OCI-LY3 (cell line): ENCODE results near the gene TPCN1.

Experiments used
- H2AFZ ChIP-seq: fragments of 200-600, 300-600 bp; shearing (Covaris generic); 2 replicates; pipeline ENCODE4 v1.6.0; 2014; ENCODE audit warnings: antibody characterized with exemption, low read depth, low read length
- H3K27ac ChIP-seq: fragments of 200-600, 300-600 bp; sonication (generic); 2 replicates; pipeline ENCODE4 v1.5.1; 2014; ENCODE audit warnings: mild to moderate bottlenecking, low read length, moderate library complexity, mixed read lengths
- H3K27me3 ChIP-seq: fragments of 200-600, 300-600 bp; sonication (generic); 2 replicates; pipeline ENCODE4 v1.6.1; 2014; ENCODE audit warnings: low read depth, low read length, mixed read lengths
- H3K36me3 ChIP-seq: fragments of 200-600, 300-600 bp; sonication (generic); replicated peaks from 2 replicates; pipeline ENCODE3; 2014; ENCODE audit warnings: low read depth, low read length, mixed read lengths
- H3K4me1 ChIP-seq: fragments of 300-600, 200-600 bp; sonication (generic); 2 replicates; pipeline ENCODE4 v1.6.1; 2014; ENCODE audit warnings: low read length, mixed read lengths
- H3K4me2 ChIP-seq: fragments of 200-600, 300-600 bp; sonication (generic); 2 replicates; pipeline ENCODE4 v1.6.1; 2014; ENCODE audit warnings: low read length, mixed read lengths
- H3K4me3 ChIP-seq: fragments of 300-600, 200-600 bp; sonication (generic); 2 replicates; pipeline ENCODE4 v1.5.1; 2014; ENCODE audit warnings: antibody characterized with exemption, mild to moderate bottlenecking, low read length, moderate library complexity
- H3K79me2 ChIP-seq: fragments of 300-600, 200-600 bp; shearing (Covaris generic); 2 replicates; pipeline ENCODE4 v1.6.1; 2014; ENCODE audit warnings: mild to moderate bottlenecking, low read length, mixed read lengths
- H3K9ac ChIP-seq: fragments of 300-600, 200-600 bp; shearing (Covaris generic); 2 replicates; pipeline ENCODE4 v1.6.0; 2014; ENCODE audit warnings: mild to moderate bottlenecking, low read length, moderate library complexity
- H3K9me3 ChIP-seq: fragments of 200-600, 300-600 bp; shearing (Covaris generic); 2 replicates; pipeline ENCODE4 v1.6.1; 2014; ENCODE audit warnings: low read length, mixed read lengths; ENCODE audit not compliant: insufficient read depth
- H4K20me1 ChIP-seq: fragments of 200-600, 300-600 bp; sonication (generic); 2 replicates; pipeline ENCODE4 v1.6.1; 2016; ENCODE audit warnings: low read length, mixed read lengths; ENCODE audit not compliant: insufficient read depth
- CTCF ChIP-seq: fragments of 200-600, 300-600 bp; sonication (generic); IDR thresholded peaks from 2 replicates; pipeline ENCODE4 v1.5.1; 2014; ENCODE audit warnings: antibody characterized with exemption, low read length, low read depth
- EZH2phosphoT487 ChIP-seq: fragments of 200-600 bp; shearing (Covaris generic); IDR thresholded peaks from 2 replicates; pipeline ENCODE4 v1.6.1; 2018; ENCODE audit warnings: antibody characterized with exemption, mixed run types, low read depth

TPCN1 gene

GRCh38 chr12:113252494-113252893, 31.2 kb downstream of the TPCN1 start:
- Histone ChIP-seq H3K36me3 (peaks cover 28% of the 10 kb centered on the region), H3K79me2 (no peaks in the 10 kb centered on the region), H4K20me1 (peaks cover 9% of the 10 kb centered on the region; the same call in 1 of the 2 replicates), H3K27ac (no peak overlapping the region), H3K27me3 (no peaks in the 10 kb centered on the region), H3K4me1 (no peaks in the 10 kb centered on the region), H3K4me2 (no peak overlapping the region), H3K4me3 (no peak overlapping the region), H3K9ac (no peak overlapping the region), H3K9me3 (no peaks in the 10 kb centered on the region), H2AFZ (no peak overlapping the region)
- TF ChIP-seq EZH2phosphoT487 (no peak), CTCF (no peak)

- H3K9ac ChIP-seq = no peak overlapping the region
- no peaks in the 10 kb centered on the region for H3K4me1 ChIP-seq
- no peak overlapping the region for H2AFZ ChIP-seq
- no peaks in the 10 kb centered on the region for H3K9me3 ChIP-seq
- TF ChIP-seq EZH2phosphoT487 (no peak), CTCF (no peak)
- peaks cover 28% of the 10 kb centered on the region for H3K36me3 ChIP-seq
- no peak overlapping the region for H3K4me2 ChIP-seq
- no peak overlapping the region for H3K27ac ChIP-seq
- peaks cover 9% of the 10 kb centered on the region; the same call in 1 of the 2 replicates for H4K20me1 ChIP-seq
- H3K4me3 ChIP-seq = no peak overlapping the region
- no peaks in the 10 kb centered on the region for H3K79me2 ChIP-seq
- H3K27me3 ChIP-seq = no peaks in the 10 kb centered on the region
These were observed 32.4 kb downstream of the TPCN1 start for GRCh38 chr12:113253532-113254285.

GRCh38 chr12:113254298-113254697, 33.0 kb downstream of the TPCN1 start:
- H3K36me3 ChIP-seq = peaks cover 28% of the 10 kb centered on the region
- H2AFZ ChIP-seq = no peak overlapping the region
- H4K20me1 ChIP-seq = peaks cover 9% of the 10 kb centered on the region; the same call in 1 of the 2 replicates
- H3K4me3 ChIP-seq = no peak overlapping the region
- H3K9me3 ChIP-seq = no peaks in the 10 kb centered on the region
- no peak for TF ChIP-seq CTCF
- TF ChIP-seq EZH2phosphoT487 = no peak
- H3K27me3 ChIP-seq = no peaks in the 10 kb centered on the region
- H3K4me2 ChIP-seq = no peak overlapping the region
- H3K79me2 ChIP-seq = no peaks in the 10 kb centered on the region
- H3K4me1 ChIP-seq = no peaks in the 10 kb centered on the region
- no peak overlapping the region for H3K9ac ChIP-seq
- no peak overlapping the region for H3K27ac ChIP-seq

GRCh38 chr12:113257564-113257963, 36.3 kb downstream of the TPCN1 start:
- Histone ChIP-seq H3K4me1 (no peaks in the 10 kb centered on the region), H3K9ac (no peak overlapping the region), H3K27ac (no peak overlapping the region), H4K20me1 (peaks cover 3% of the 10 kb centered on the region; the same call in 1 of the 2 replicates), H3K36me3 (peaks cover 20% of the 10 kb centered on the region), H3K79me2 (no peaks in the 10 kb centered on the region), H3K4me3 (no peak overlapping the region), H3K27me3 (no peaks in the 10 kb centered on the region), H3K4me2 (no peak overlapping the region), H3K9me3 (no peaks in the 10 kb centered on the region), H2AFZ (no peak overlapping the region)
- TF ChIP-seq CTCF = no peak
- no peak for TF ChIP-seq EZH2phosphoT487
